ENCODE results near the gene ZC3H18.

Gene ZC3H18

DNA sequence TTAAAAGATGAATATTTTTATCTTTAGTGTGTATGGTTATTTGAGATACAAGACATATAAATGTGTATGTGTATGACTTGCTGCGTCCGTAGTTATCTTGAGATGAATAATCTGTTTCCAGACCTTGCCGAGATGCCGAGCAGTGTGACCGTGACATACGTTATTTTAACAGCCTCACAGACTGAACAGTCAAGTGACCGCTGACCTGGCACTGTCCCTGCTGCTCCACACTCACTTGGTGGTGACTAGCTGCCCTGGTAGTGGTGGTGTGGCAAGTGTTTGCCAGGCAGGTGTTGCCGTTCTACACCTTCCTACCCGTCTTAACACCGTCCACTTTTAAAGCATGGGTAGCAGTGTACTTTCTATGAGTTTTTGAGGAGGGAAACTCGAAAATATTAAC is 5.0 kb downstream of the ZC3H18 start:
- no peak overlapping the region for H3K4me3 ChIP-seq (ENCODE audit: low read length)
- DNase-seq (ENCODE audit: low read depth, low spot score), result no peak

DNA sequence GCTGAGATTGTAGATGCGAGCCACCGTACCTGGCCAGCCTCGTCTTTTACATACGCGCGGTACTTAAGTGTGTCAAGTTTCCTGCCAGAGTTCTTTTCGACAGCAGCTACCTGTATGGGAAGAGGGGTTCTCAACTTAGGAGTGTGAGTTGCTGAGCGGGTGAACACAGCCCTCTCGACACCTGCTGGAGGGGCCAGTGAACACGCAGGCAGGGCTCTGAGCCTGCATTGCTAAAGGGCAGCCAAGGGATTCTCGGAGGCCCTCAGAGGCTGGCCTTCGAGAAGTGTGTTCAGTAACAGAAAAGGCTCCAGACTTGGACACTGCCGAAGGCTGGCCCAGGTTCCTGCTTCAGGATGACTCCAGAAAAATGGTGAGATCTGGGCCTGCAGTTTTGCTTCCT is 6.1 kb downstream of the ZC3H18 start:
- no peak for DNase-seq (ENCODE audit: low read depth, low spot score)
- no peak overlapping the region for H3K4me3 ChIP-seq (ENCODE audit: low read length)

DNA sequence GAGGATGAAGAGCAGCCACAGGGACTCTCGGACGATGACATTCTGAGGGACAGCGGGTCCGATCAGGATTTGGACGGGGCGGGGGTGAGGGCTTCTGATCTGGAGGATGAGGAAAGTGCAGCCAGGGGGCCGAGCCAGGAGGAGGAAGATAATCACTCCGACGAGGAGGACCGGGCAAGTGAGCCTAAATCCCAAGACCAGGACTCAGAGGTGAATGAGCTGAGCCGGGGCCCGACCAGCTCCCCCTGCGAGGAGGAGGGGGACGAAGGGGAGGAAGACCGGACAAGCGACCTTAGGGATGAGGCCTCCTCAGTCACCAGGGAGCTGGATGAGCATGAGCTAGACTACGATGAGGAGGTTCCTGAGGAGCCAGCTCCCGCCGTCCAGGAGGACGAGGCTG is 7.0 kb downstream of the ZC3H18 start:
- DNase-seq (ENCODE audit: low read depth, low spot score), result no peak

DNA sequence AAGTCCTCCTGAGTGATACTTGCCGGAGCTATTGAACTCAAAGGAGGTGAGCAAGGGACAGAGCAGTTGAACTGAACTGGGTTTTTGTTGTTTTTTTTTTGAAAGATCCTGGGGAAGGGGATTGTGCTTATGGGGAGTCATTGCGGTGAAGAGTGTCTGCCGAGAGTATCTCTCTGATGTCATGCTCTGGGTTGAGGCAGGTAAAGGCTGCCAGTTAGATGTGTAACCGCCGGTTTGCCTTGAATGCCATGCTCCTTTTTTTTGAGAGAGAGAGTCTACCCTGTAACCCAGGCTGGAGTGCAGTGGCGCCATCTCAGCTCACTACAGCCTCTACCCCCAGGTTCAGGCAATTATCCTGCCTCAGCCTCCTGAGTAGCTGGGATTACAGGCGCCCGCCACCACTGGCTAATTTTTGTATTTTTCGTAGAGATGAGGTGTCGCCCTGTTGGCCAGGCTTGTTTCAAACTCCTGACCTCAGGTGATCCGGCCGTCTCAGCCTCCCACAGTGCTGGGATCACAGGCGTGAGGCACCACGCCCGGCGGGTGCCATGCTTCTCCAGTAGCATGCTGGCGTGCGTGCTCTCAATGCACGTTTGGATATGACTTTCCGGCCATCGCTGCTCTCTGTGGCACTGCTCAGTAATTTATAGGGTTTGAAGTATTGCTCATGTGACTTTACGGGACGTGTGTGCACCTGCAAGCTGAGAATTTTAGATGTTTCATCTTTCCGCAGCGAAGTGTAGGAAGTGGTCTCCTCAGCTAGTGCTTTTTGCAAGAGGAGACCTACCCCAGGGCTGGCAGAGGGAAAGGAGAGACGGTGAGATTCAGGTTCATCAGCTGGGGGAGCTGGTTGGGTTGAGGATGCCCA is 8.5 kb downstream of the ZC3H18 start:
- peak; percentile 98 for DNase-seq (ENCODE audit: low read depth, low spot score)
- peak overlapping the region; percentile 42 for H3K4me3 ChIP-seq (ENCODE audit: low read length)

More for the DNA sequence above, 7.0 kb downstream of the ZC3H18 start:
- H3K4me3 ChIP-seq (ENCODE audit: low read length), result no peak overlapping the region

GRCh38 chr16:88580371-88580770 is 10.2 kb downstream of the ZC3H18 start:
- DNase-seq (ENCODE audit: low read depth, low spot score), result no peak
- no peak overlapping the region for H3K4me3 ChIP-seq (ENCODE audit: low read length)

DNA sequence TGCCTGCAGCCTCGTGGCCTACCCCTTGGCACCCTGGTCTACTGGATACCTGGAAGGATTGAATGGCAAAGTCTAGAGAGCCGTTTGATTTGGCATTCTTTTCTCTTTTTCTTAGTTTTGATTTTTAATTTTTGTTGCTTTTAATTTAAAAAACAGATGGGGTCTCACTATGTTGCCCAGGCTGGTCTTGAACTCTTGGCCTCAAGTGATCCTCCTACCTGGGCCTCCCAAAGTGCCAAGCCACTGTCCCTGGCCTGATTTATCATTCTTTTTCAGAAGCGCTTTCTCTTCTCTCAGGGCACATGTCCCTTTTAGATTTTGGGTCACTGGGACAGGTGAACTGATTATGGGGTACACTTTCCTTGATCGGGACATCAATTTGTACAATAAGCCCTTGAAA is 10.8 kb downstream of the ZC3H18 start:
- no peak for DNase-seq (ENCODE audit: low read depth, low spot score)
- H3K4me3 ChIP-seq (ENCODE audit: low read length), result no peak overlapping the region

DNA sequence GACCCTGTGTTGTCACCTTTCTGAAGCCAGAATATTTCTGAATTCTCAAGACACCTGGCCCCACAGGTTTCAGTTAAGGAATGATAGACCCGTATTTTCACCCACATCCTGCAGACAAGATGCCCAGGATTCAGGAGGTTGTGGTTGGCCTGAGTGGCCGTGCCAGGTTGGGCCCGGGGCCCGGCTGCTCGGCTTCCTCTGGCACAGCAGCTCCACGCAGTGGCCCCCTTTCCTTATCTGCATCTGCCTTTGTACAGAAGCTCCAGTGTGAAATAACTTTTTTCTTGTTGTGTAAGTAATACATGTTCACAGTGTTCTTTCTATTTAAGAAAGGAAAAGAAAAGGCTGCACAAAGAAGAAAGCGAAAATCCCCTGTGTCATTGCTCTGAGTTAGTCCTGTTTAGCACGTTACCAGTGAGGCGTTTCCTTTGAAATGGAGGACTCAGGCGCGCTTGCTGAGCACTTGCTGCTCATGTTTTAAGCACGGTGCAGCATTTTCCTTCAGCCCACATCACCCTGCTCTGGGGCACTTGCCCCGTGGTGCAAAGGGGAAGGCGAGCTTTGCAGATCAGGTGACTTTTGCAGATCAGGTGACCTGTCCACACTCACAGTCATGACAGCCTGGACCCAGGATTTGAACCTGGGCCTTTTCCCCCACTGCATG is 12.8 kb downstream of the ZC3H18 start:
- peak; percentile 59 for DNase-seq (ENCODE audit: low read depth, low spot score)

DNA sequence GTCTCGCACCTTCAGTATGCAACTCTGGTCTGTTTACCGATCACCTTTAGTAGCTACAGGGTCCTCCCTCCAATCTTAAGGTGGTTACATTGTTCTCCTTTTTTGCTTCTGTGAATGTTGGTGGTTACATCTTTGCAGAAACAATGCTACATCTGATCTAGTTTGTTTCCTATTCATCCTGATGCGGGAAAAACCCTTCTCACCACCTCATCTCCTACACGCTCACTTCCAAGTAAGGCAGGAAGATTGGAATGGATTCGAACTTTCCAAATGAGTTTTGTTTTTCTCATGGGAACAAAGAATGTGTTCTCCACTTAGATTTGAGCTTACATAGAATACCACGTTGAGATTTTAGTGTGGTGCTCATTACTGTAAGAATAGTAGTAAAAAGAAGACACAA is 14.5 kb downstream of the ZC3H18 start:
- no peak for DNase-seq (ENCODE audit: low read depth, low spot score)
- H3K4me3 ChIP-seq (ENCODE audit: low read length), result no peak overlapping the region

More for the DNA sequence above, 12.8 kb downstream of the ZC3H18 start:
- peak overlapping the region; percentile 32 for H3K4me3 ChIP-seq (ENCODE audit: low read length)

DNA sequence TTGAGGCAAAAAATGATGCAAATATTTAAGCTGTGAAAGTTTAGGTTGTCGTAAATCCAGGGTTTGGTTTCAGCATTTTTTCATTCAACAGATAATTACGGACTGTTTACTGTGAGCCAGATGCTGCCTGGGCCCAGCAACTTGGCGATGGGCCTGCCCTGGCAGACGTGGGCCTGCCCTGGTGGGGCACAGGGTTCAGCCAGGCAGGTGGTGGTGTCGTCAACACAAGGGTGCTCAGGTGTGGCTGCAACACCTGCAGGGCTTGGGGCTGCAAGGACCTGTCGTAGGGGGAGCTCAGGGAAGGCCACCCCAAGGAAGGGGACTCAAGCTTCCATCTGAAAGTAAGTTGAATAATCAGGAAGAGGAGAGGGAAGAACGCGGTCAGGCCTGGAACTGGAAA is 15.1 kb downstream of the ZC3H18 start:
- DNase-seq (ENCODE audit: low read depth, low spot score), result no peak
- H3K4me3 ChIP-seq (ENCODE audit: low read length), result no peak overlapping the region

GRCh38 chr16:88585927-88586581 is 15.9 kb downstream of the ZC3H18 start:
- DNase-seq (ENCODE audit: low read depth, low spot score), result no peak
- H3K4me3 ChIP-seq (ENCODE audit: low read length), result no peak overlapping the region

GRCh38 chr16:88588148-88588547 is 17.9 kb downstream of the ZC3H18 start:
- no peak for DNase-seq (ENCODE audit: low read depth, low spot score)

GRCh38 chr16:88588754-88589153 is 18.6 kb downstream of the ZC3H18 start:
- DNase-seq (ENCODE audit: low read depth, low spot score), result peak; percentile 76
- H3K4me3 ChIP-seq (ENCODE audit: low read length), result peak overlapping the region; percentile 8; the same call in 1 of the 2 replicates

More at GRCh38 chr16:88588148-88588547, 17.9 kb downstream of the ZC3H18 start:
- peak overlapping the region; percentile 8; the same call in 1 of the 2 replicates for H3K4me3 ChIP-seq (ENCODE audit: low read length)

GRCh38 chr16:88589441-88589840 is 19.2 kb downstream of the ZC3H18 start:
- no peak overlapping the region for H3K4me3 ChIP-seq (ENCODE audit: low read length)
- DNase-seq (ENCODE audit: low read depth, low spot score), result no peak

GRCh38 chr16:88591577-88592021 is 21.4 kb downstream of the ZC3H18 start:
- DNase-seq (ENCODE audit: low read depth, low spot score), result no peak
- no peak overlapping the region for H3K4me3 ChIP-seq (ENCODE audit: low read length)

- no peak for DNase-seq (ENCODE audit: low read depth, low spot score)
- no peak overlapping the region for H3K4me3 ChIP-seq (ENCODE audit: low read length)
Measured at GRCh38 chr16:88593061-88593460, 22.9 kb downstream of the ZC3H18 start.

GRCh38 chr16:88593489-88593888 is 23.3 kb downstream of the ZC3H18 start:
- H3K4me3 ChIP-seq (ENCODE audit: low read length), result no peak overlapping the region
- DNase-seq (ENCODE audit: low read depth, low spot score), result no peak

- no peak overlapping the region for H3K4me3 ChIP-seq (ENCODE audit: low read length)
- no peak for DNase-seq (ENCODE audit: low read depth, low spot score)
Measured at GRCh38 chr16:88593910-88594309, 23.7 kb downstream of the ZC3H18 start.

GRCh38 chr16:88595101-88595500 is 24.9 kb downstream of the ZC3H18 start:
- DNase-seq (ENCODE audit: low read depth, low spot score), result no peak
- no peak overlapping the region for H3K4me3 ChIP-seq (ENCODE audit: low read length)

DNA sequence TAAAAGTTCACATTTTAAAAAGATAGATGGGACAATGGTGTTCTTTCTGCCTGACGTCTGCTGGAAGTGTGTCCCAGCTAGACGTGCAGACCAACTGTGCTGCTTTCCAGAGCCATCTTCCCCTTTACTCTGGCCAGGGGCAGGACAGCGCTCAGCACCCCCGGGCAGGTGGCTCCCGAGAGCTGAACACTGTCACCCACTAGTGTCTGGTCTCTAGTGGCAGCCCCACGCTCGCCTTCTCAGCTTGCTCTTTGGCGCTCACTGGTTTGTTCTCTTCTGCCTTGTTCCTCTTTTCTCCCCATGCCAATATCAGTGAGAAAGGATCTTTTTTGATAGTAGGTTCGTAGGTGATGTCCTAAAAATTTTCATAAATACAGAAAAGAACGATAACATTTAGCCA is 25.7 kb downstream of the ZC3H18 start:
- no peak for DNase-seq (ENCODE audit: low read depth, low spot score)
- H3K4me3 ChIP-seq (ENCODE audit: low read length), result no peak overlapping the region

- no peak for DNase-seq (ENCODE audit: low read depth, low spot score)
- no peak overlapping the region for H3K4me3 ChIP-seq (ENCODE audit: low read length)
Measured at GRCh38 chr16:88596483-88596882, 26.3 kb downstream of the ZC3H18 start.
